HEK293T (cell line): ENCODE data around the gene MAD1L1.

Experiments
- BHLHE40 ChIP-seq: fragments of 450-650 bp; IDR thresholded peaks from 2 replicates; pipeline ENCODE4 v1.6.1; 2016; ENCODE audit warnings: mild to moderate bottlenecking, moderate library complexity, borderline replicate concordance
- ELF4 ChIP-seq: fragments of 450-650 bp; IDR thresholded peaks from 2 replicates; pipeline ENCODE4 v1.6.1; 2017; ENCODE audit warnings: antibody characterized with exemption
- FOXK2 ChIP-seq: fragments of 450-650 bp; IDR thresholded peaks from 2 replicates; pipeline ENCODE4 v1.6.1; 2016; ENCODE audit warnings: mild to moderate bottlenecking
- FOXM1 ChIP-seq: fragments of 450-650 bp; IDR thresholded peaks from 2 replicates; pipeline ENCODE4 v1.6.1; 2017; ENCODE audit warnings: mild to moderate bottlenecking, borderline replicate concordance
- HDGF ChIP-seq: fragments of 450-650 bp; IDR thresholded peaks from 2 replicates; pipeline ENCODE4 v1.6.1; 2017; ENCODE audit warnings: antibody characterized with exemption, borderline replicate concordance
- LEF1 ChIP-seq: fragments of 450-650 bp; IDR thresholded peaks from 2 replicates; pipeline ENCODE4 v1.6.1; 2017; ENCODE audit warnings: mild to moderate bottlenecking, borderline replicate concordance
- SP1 ChIP-seq: fragments of 450-650 bp; IDR thresholded peaks from 2 replicates; pipeline ENCODE4 v1.6.1; 2017
- SUZ12 ChIP-seq: fragments of 450-650 bp; IDR thresholded peaks from 2 replicates; pipeline ENCODE4 v1.6.1; 2016; ENCODE audit warnings: mild to moderate bottlenecking
- TARDBP ChIP-seq: fragments of 450-650 bp; IDR thresholded peaks from 2 replicates; pipeline ENCODE4 v1.6.1; 2016

- TF ChIP-seq SUZ12 (no peak), BHLHE40 (no peak), FOXK2 (no peak), HDGF (no peak), LEF1 (no peak), FOXM1 (no peak), ELF4 (no peak), TARDBP (no peak), SP1 (no peak)
Measured at GRCh38 chr7:1968397-1969111, 264.2 kb downstream of the MAD1L1 start.
